ENCODE data around the gene SZT2. TPM values are rescaled to one million over a fixed set of nuclear protein-coding genes. Genes with fewer than 3 reads are reported as not detected.

The SZT2 gene
- total and polyA plus RNA-seq, 10 of the 15 experiments (the other 5 are each of a cell fraction or from before 2014, with no cell fraction given): 1.4 to 38.3 (median 12.7) TPM

GRCh38 chr1:43441166-43441893 is 51.6 kb downstream of the SZT2 start:
- H3K4me2 ChIP-seq (ENCODE audit: control insufficient read depth, insufficient read depth): no peak overlapping the region
- in situ Hi-C loops (cut with MboI) (no loop called here), intact Hi-C loops (cut with micrococcal nuclease; ENCODE audit: unreplicated experiment) (no loop called here)
- no peaks in the 10 kb centered on the region for H3K9me3 ChIP-seq (replicated peaks; ENCODE audit: control insufficient read depth, insufficient read depth, low read length)
- BruUV-seq (replicated peaks): no TSS peak
- no peaks in the 10 kb centered on the region for H3K4me1 ChIP-seq (ENCODE audit: control insufficient read depth, insufficient read depth, low read length)
- FAIRE-seq (no peak), ATAC-seq (no peak), DNase-seq (ENCODE audit: low read depth, low spot score) (no peak)
- H3K27ac ChIP-seq (ENCODE audit: control insufficient read depth, insufficient read depth): no peak overlapping the region
- no peaks in the 10 kb centered on the region; the same call in 1 of the 2 replicates for H4K20me1 ChIP-seq (ENCODE audit: control insufficient read depth, insufficient read depth)
- TF ChIP-seq GABPA (IDR thresholded peaks at IDR 0.05; ENCODE audit: low read depth) (no peak), HCFC1 (IDR thresholded peaks at IDR 0.05; ENCODE audit: low read length) (no peak), NFXL1 (IDR thresholded peaks at IDR 0.05; ENCODE audit: borderline replicate concordance) (no peak), MXI1 (IDR thresholded peaks at IDR 0.05; ENCODE audit: low read depth, low read length) (no peak), YBX1 (IDR thresholded peaks at IDR 0.05) (no peak), NFYA (IDR thresholded peaks at IDR 0.05; ENCODE audit: borderline replicate concordance, low read depth, low read length) (no peak), POLR2AphosphoS2 (IDR thresholded peaks at IDR 0.05; ENCODE audit: low read depth, low read length) (no peak), RCOR1 (conservative IDR thresholded peaks at IDR 0.05; ENCODE audit: low read depth, low read length) (no peak), NR2C1 (IDR thresholded peaks at IDR 0.05) (no peak), TCF7 (IDR thresholded peaks at IDR 0.05; ENCODE audit: borderline replicate concordance) (no peak)
- TF ChIP-seq, protein P1, sequence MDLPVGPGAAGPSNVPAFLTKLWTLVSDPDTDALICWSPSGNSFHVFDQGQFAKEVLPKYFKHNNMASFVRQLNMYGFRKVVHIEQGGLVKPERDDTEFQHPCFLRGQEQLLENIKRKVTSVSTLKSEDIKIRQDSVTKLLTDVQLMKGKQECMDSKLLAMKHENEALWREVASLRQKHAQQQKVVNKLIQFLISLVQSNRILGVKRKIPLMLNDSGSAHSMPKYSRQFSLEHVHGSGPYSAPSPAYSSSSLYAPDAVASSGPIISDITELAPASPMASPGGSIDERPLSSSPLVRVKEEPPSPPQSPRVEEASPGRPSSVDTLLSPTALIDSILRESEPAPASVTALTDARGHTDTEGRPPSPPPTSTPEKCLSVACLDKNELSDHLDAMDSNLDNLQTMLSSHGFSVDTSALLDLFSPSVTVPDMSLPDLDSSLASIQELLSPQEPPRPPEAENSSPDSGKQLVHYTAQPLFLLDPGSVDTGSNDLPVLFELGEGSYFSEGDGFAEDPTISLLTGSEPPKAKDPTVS (IDR thresholded peaks at IDR 0.05; ENCODE audit: low read depth, low read length): no peak
- TF ChIP-seq, protein P2, sequence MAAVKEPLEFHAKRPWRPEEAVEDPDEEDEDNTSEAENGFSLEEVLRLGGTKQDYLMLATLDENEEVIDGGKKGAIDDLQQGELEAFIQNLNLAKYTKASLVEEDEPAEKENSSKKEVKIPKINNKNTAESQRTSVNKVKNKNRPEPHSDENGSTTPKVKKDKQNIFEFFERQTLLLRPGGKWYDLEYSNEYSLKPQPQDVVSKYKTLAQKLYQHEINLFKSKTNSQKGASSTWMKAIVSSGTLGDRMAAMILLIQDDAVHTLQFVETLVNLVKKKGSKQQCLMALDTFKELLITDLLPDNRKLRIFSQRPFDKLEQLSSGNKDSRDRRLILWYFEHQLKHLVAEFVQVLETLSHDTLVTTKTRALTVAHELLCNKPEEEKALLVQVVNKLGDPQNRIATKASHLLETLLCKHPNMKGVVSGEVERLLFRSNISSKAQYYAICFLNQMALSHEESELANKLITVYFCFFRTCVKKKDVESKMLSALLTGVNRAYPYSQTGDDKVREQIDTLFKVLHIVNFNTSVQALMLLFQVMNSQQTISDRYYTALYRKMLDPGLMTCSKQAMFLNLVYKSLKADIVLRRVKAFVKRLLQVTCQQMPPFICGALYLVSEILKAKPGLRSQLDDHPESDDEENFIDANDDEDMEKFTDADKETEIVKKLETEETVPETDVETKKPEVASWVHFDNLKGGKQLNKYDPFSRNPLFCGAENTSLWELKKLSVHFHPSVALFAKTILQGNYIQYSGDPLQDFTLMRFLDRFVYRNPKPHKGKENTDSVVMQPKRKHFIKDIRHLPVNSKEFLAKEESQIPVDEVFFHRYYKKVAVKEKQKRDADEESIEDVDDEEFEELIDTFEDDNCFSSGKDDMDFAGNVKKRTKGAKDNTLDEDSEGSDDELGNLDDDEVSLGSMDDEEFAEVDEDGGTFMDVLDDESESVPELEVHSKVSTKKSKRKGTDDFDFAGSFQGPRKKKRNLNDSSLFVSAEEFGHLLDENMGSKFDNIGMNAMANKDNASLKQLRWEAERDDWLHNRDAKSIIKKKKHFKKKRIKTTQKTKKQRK (IDR thresholded peaks at IDR 0.05; ENCODE audit: low read depth, low read length): no peak
- no peaks in the 10 kb centered on the region for H3K79me2 ChIP-seq (ENCODE audit: control insufficient read depth, insufficient read depth, low read length)
- peaks cover 2 to 34% of the 10 kb centered on the region in 2 experiments; a peak in 3 of 4 replicates for H3K36me3 ChIP-seq (ENCODE audit: control insufficient read depth in 2 of 2, insufficient read depth in 2 of 2, low read length in 1 of 2)
- H3K4me3 ChIP-seq: no peak overlapping the region
- no peak overlapping the region for H3K9ac ChIP-seq (ENCODE audit: control insufficient read depth, insufficient read depth, low read length)
- RAD21 ChIA-PET (ENCODE audit: unreplicated experiment): no interaction called here
- 95% methylated on average over 15 of the region's 15 CpGs for WGBS (ENCODE audit: insufficient coverage, insufficient replicate concordance, low lambda C conversion rate, missing lambda C conversion rate)
- H2AFZ ChIP-seq (ENCODE audit: control insufficient read depth, low read depth, low read length): no peak overlapping the region
- SMC1A ChIA-PET (ENCODE audit: uncharacterized antibody, unreplicated experiment): no interaction called here
- no peaks in the 10 kb centered on the region for H3K27me3 ChIP-seq (replicated peaks in 1 of 2; ENCODE audit: control insufficient read depth in 2 of 2, insufficient read depth in 2 of 2, low read length in 1 of 2)
- POLR2A ChIA-PET: no interaction called here
- CTCF ChIA-PET: interaction anchor here (1.1 kb wide), 1 partner anchor 51 kb away, joined by 3 read pairs; no protein-coding TSS in a partner anchor

Data from GM12878 (cell line).